ENCODE data around the gene ULK4. TPM values are rescaled to one million over a fixed set of nuclear protein-coding genes. Genes with fewer than 3 reads are reported as not detected.

The ULK4 gene
- total RNA-seq, 1 donor from 2014 or later: 18.6 TPM

GRCh38 chr3:41276191-41276590 is 685.7 kb downstream of the ULK4 start:
- intact Hi-C loops (cut with micrococcal nuclease): no loop called here
- ChIA-PET CTCF (no interaction called here), POLR2A (no interaction called here)

GRCh38 chr3:41274944-41275668 is 686.8 kb downstream of the ULK4 start:
- Mint-ChIP-seq H3K9me3 (peaks cover 16% of the 10 kb centered on the region), H3K4me3 (no peak overlapping the region), H3K4me1 (no peaks in the 10 kb centered on the region), H3K27ac (no peak overlapping the region), H3K36me3 (ENCODE audit: low read depth) (peaks cover 13% of the 10 kb centered on the region), H3K27me3 (no peaks in the 10 kb centered on the region)
- DNase-seq (no peak), ATAC-seq (ENCODE audit: low read depth) (no peak)
- intact Hi-C loops (cut with micrococcal nuclease): no loop called here
- TF ChIP-seq CTCF (IDR thresholded peaks at IDR 0.05): no peak
- POLR2A ChIA-PET: no interaction called here
- CTCF ChIA-PET: no interaction called here

More at GRCh38 chr3:41276191-41276590, 685.7 kb downstream of the ULK4 start:
- ATAC-seq (ENCODE audit: low read depth) (no peak), DNase-seq (no peak)
- Mint-ChIP-seq H3K27ac (no peak overlapping the region), H3K4me1 (no peaks in the 10 kb centered on the region), H3K4me3 (no peak overlapping the region), H3K36me3 (ENCODE audit: low read depth) (peaks cover 13% of the 10 kb centered on the region), H3K27me3 (no peaks in the 10 kb centered on the region), H3K9me3 (peaks cover 14% of the 10 kb centered on the region)
- no peak for TF ChIP-seq CTCF (IDR thresholded peaks at IDR 0.05)

- ATAC-seq (ENCODE audit: low read depth) (no peak), DNase-seq (no peak)
- ChIA-PET POLR2A (no interaction called here), CTCF (no interaction called here)
- no peaks in the 10 kb centered on the region for H3K27me3 Mint-ChIP-seq
- intact Hi-C loops (cut with micrococcal nuclease): no loop called here
- H3K36me3 Mint-ChIP-seq (ENCODE audit: low read depth): peaks cover 13% of the 10 kb centered on the region
- no peak overlapping the region for H3K27ac Mint-ChIP-seq
- H3K4me1 Mint-ChIP-seq: no peaks in the 10 kb centered on the region
- no peak for TF ChIP-seq CTCF (IDR thresholded peaks at IDR 0.05)
- no peak overlapping the region for H3K4me3 Mint-ChIP-seq
- peaks cover 16% of the 10 kb centered on the region for H3K9me3 Mint-ChIP-seq
These were observed 689.2 kb downstream of the ULK4 start for GRCh38 chr3:41272667-41273066.

- H3K4me3 Mint-ChIP-seq: no peak overlapping the region
- TF ChIP-seq CTCF (IDR thresholded peaks at IDR 0.05): no peak
- intact Hi-C loops (cut with micrococcal nuclease): no loop called here
- H3K27me3 Mint-ChIP-seq: no peaks in the 10 kb centered on the region
- H3K4me1 Mint-ChIP-seq: no peaks in the 10 kb centered on the region
- ATAC-seq (ENCODE audit: low read depth) (no peak), DNase-seq (no peak)
- peaks cover 14% of the 10 kb centered on the region for H3K9me3 Mint-ChIP-seq
- no peak overlapping the region for H3K27ac Mint-ChIP-seq
- ChIA-PET POLR2A (no interaction called here), CTCF (no interaction called here)
- H3K36me3 Mint-ChIP-seq (ENCODE audit: low read depth): peaks cover 4% of the 10 kb centered on the region
These were observed 693.8 kb downstream of the ULK4 start for GRCh38 chr3:41267975-41268640.

GRCh38 chr3:41265823-41266273 is 696.1 kb downstream of the ULK4 start:
- no peaks in the 10 kb centered on the region for H3K36me3 Mint-ChIP-seq (ENCODE audit: low read depth)
- no peak overlapping the region for H3K4me3 Mint-ChIP-seq
- ChIA-PET CTCF (no interaction called here), POLR2A (no interaction called here)
- DNase-seq (no peak), ATAC-seq (ENCODE audit: low read depth) (no peak)
- H3K9me3 Mint-ChIP-seq: peaks cover 4% of the 10 kb centered on the region
- H3K4me1 Mint-ChIP-seq: no peaks in the 10 kb centered on the region
- no peaks in the 10 kb centered on the region for H3K27me3 Mint-ChIP-seq
- no peak for TF ChIP-seq CTCF (IDR thresholded peaks at IDR 0.05)
- H3K27ac Mint-ChIP-seq: no peak overlapping the region
- intact Hi-C loops (cut with micrococcal nuclease): no loop called here
